HG03196 (cell line): Measurements from ENCODE around the gene CLCNKA.

Source experiments
- ATAC-seq: cut with Tn5 transposase; IDR thresholded peaks from one replicate; pipeline ENCODE4 v1.9.1; 2021; ENCODE audit not compliant: unreplicated experiment

CLCNKA gene

GRCh38 chr1:16076031-16076864 is 54.4 kb downstream of the CLCNKA start:
- ATAC-seq = no peak

DNA sequence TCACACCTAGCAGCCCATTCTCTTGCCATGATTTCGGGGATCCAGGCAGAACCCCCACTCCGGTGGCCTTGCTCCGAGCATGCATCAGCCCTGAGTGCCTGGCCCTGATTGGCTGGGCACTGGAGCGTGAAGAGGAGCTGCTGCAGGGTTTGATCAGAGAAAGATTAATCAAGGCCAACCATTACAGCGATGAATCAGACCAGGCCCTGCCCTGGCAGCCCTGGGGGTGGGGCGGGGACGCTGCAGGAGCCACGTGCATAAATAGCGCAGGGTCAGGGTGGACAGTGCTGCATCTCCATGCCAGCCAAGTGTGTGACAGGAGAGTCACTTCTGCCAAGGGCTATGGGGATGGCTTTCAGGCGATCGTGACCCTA is 55.0 kb downstream of the CLCNKA start:
- no peak for ATAC-seq

- no peak for ATAC-seq
These were observed 55.8 kb downstream of the CLCNKA start for GRCh38 chr1:16077406-16078245.

- no peak for ATAC-seq
These were observed 57.3 kb downstream of the CLCNKA start for GRCh38 chr1:16078925-16079656.

DNA sequence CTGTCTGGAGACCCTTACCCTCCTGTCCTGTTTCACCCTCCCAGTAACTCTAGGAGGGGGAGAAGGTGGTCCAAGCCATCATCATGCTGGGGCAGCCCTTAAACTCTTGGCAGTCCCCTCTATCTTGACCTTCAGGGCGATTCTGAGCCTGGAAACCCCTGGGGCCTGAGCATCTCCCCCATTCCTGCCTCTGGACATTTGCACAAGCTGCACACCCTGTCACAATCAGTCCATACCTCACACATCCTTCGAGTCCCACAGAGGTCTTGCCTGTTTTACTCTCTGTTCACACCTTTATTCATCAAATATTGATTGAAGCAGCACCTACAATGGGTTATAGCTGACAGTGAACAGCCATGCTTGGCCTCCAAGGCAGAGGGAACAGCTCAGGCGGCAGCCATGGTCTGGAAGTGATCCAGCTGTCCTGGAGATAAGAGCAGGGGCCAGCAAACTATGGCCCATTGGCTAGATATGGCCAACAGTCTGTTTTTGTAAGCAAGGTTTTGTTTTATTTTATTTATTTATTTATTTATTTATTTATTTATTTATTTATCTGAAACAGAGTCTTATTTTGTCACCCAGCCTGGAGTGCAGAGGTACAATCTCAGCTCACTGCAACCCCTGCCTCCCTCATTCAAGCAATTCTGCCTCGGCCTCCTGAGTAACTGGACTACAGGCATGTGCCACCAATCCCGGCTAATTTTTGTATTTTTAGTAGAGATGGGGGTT is 58.8 kb downstream of the CLCNKA start:
- ATAC-seq = no peak

DNA sequence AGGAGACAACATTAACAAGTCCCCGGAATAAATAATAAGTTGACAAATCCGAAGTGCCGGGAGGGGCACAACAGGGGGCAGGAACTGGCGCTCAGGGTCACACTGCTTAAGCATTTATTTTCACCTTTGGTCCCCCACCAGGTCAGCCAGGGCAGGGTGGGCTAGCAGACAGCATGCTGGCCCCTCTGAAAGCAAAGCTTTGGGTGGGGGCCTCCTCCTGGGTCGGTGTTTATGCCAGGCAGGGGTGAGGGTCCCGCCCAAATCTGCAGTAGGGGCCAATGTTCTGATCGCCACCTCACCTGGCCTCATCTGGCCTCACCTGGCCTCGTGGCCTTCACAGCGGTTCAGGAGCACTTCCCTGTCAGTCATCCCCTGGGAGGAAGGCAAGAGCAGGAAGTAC is 59.8 kb downstream of the CLCNKA start:
- ATAC-seq = no peak

- no peak for ATAC-seq
These were observed 60.6 kb downstream of the CLCNKA start for GRCh38 chr1:16082283-16083038.

DNA sequence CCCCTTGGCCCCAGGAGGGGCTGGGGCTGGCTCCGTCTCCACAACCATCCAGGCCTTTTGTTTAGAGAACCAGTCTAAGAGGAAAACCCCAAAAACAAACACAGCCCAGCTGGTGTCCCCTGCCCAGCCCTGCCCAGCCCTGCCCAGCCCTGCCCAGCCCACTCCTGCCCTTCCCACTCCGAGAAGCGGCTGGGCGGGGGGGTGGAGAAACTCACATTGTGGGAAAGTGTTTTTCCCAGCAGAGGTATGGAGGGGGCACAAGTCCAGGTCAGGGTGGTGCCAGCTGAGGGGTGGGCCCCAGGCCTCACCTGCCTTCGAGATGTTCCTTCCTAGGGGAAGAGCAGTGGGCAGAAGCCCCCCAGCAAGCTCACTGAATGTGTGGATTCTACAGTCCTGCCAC is 61.6 kb downstream of the CLCNKA start:
- no peak for ATAC-seq
